ENCODE results near the gene ZSWIM5. TPM values are rescaled to one million over a fixed set of nuclear protein-coding genes. Genes with fewer than 3 reads are reported as not detected.
"Not testable (repeated sequence)": the region's sequence is repeated elsewhere in the genome, so short reads cannot be mapped to it uniquely, and the experiment has no call there.

ZSWIM5 gene
- total RNA-seq, 3 donors from 2014 or later, result 1.6 to 4.5 (median 3.3) TPM

DNA sequence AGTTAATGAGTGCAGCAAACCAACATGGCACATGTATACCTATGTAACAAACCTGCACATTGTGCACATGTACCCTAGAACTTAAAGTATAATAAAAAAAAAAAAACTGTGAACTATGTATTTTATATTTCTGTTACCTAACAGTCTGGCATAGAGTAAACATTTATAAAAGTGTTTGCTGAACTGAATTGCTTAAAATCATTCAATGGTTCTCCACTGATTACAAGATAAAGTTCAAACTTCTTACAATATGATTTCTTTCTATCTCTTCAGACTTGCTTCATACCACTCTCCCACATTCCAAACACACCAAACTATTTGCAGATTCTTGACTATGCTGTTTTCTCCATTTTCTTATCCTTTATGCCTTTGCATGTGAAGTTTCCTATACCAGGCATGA, 104.5 kb downstream of the ZSWIM5 start:
- DNase-seq (ENCODE audit: low spot score in 2 of 2), result no peak
- TF ChIP-seq, protein P1, sequence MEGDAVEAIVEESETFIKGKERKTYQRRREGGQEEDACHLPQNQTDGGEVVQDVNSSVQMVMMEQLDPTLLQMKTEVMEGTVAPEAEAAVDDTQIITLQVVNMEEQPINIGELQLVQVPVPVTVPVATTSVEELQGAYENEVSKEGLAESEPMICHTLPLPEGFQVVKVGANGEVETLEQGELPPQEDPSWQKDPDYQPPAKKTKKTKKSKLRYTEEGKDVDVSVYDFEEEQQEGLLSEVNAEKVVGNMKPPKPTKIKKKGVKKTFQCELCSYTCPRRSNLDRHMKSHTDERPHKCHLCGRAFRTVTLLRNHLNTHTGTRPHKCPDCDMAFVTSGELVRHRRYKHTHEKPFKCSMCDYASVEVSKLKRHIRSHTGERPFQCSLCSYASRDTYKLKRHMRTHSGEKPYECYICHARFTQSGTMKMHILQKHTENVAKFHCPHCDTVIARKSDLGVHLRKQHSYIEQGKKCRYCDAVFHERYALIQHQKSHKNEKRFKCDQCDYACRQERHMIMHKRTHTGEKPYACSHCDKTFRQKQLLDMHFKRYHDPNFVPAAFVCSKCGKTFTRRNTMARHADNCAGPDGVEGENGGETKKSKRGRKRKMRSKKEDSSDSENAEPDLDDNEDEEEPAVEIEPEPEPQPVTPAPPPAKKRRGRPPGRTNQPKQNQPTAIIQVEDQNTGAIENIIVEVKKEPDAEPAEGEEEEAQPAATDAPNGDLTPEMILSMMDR (IDR thresholded peaks at IDR 0.05), result no peak
- TF ChIP-seq POLR2A (IDR thresholded peaks at IDR 0.05), result no peak
- no peak for TF ChIP-seq POLR2AphosphoS5 (IDR thresholded peaks at IDR 0.05)
- Histone ChIP-seq H3K36me3 (no peaks in the 10 kb centered on the region), H3K27me3 (no peaks in the 10 kb centered on the region), H3K27ac (no peak overlapping the region), H3K9me3 (no peaks in the 10 kb centered on the region), H3K4me1 (no peaks in the 10 kb centered on the region), H3K4me3 (no peak overlapping the region)
- intact Hi-C loops (cut with DNase I; ENCODE audit: low total_unique reads), result no loop called here

DNA sequence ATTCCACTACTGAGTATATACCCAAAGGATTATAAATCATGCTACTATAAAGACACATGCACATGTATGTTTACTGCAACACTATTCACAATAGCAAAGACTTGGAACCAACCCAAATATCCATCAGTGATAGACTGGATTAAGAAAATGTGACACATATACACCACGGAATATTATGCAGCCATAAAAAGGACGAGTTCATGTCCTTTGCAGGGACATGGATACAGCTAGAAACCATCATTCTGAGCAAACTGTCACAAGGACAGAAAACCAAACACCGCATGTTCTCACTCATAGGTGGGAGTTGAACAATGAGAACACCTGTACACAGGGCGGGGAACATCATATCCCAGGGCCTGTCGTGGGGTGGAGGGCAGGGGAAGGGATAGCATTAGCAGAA, 104.9 kb downstream of the ZSWIM5 start:
- H3K9me3 ChIP-seq; H3K36me3 ChIP-seq; H3K27me3 ChIP-seq; intact Hi-C loops (cut with DNase I; ENCODE audit: low total_unique reads); H3K4me3 ChIP-seq; H3K4me1 ChIP-seq; H3K27ac ChIP-seq; DNase-seq (ENCODE audit: low spot score in 2 of 2): not testable (repeated sequence)

DNA sequence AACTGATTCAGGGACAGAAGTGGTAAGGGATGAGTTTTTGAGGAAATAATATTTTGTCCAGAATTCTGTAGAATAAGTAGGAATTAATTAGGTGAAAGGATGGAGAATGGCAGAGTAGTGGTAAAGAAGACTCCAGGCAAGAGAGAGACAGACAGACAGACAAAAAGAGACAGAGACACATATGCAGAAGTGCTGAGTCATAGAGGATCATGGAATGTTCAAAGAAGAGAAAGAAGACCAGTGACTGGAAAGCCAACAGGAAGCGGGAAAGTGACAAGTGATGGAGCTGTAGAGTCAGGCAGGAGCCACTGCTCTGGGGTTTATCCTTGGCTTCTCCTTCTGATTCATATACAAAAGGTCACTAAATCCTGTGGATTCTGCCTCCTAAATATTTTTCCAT, 108.5 kb downstream of the ZSWIM5 start:
- TF ChIP-seq POLR2A (IDR thresholded peaks at IDR 0.05), result no peak
- TF ChIP-seq POLR2AphosphoS5 (IDR thresholded peaks at IDR 0.05), result no peak
- TF ChIP-seq, protein P1 (IDR thresholded peaks at IDR 0.05), result no peak
- DNase-seq (ENCODE audit: low spot score in 2 of 2), result no peak
- intact Hi-C loops (cut with DNase I; ENCODE audit: low total_unique reads), result no loop called here

DNA sequence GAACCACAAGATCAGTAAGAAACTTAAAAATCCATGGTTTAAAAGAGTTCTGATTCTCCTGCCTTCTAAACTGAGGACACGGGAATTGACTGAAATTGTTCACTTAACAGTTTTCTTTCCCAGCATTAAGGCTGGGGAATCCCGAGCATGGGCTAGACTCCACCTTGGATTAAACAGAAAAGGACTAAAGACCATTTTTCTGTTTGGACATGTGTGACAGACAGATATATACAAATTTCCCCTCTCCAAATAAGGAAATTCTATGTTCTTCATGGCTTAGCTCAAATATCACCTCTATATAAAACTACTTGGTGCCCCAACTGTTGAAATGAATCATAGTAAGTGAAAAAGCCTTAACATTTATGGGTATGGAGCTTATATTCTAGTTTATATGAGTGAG, 109.3 kb downstream of the ZSWIM5 start:
- DNase-seq (ENCODE audit: low spot score in 2 of 2), result no peak
- H3K27me3 ChIP-seq, result no peaks in the 10 kb centered on the region
- H3K4me1 ChIP-seq, result no peaks in the 10 kb centered on the region
- no peak overlapping the region for H3K27ac ChIP-seq
- no peak overlapping the region for H3K4me3 ChIP-seq
- no peaks in the 10 kb centered on the region for H3K36me3 ChIP-seq
- H3K9me3 ChIP-seq, result no peaks in the 10 kb centered on the region
- intact Hi-C loops (cut with DNase I; ENCODE audit: low total_unique reads), result no loop called here
- TF ChIP-seq POLR2AphosphoS5 (IDR thresholded peaks at IDR 0.05) (no peak), POLR2A (IDR thresholded peaks at IDR 0.05) (no peak)
- TF ChIP-seq, protein P1 (IDR thresholded peaks at IDR 0.05), result no peak

More for the DNA sequence above, 108.5 kb downstream of the ZSWIM5 start:
- H3K27me3 ChIP-seq, result no peaks in the 10 kb centered on the region
- no peaks in the 10 kb centered on the region for H3K4me1 ChIP-seq
- no peaks in the 10 kb centered on the region for H3K36me3 ChIP-seq
- H3K27ac ChIP-seq, result no peak overlapping the region
- no peak overlapping the region for H3K4me3 ChIP-seq
- H3K9me3 ChIP-seq, result no peaks in the 10 kb centered on the region

DNA sequence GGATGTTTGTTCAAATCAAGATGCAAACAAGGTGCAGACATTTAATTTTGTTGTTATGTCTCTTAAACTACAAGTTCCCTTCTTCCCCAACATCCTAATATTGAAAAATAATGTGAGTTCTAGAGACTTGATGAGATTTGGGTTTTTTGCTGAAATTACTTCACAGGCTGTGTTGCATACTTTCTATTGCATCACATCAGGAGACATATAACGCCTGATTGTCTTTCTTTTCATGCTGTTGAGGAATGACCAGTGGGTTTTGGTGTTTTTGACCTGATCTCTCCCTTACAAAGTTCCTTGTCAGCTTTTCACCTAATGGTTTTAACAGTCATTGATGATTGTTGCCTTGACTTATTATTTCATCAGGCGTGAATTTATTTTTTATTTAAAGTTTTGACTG, 111.0 kb downstream of the ZSWIM5 start:
- H3K27ac ChIP-seq, result no peak overlapping the region
- H3K9me3 ChIP-seq, result no peaks in the 10 kb centered on the region
- no peak overlapping the region for H3K4me3 ChIP-seq
- H3K27me3 ChIP-seq, result no peaks in the 10 kb centered on the region
- intact Hi-C loops (cut with DNase I; ENCODE audit: low total_unique reads), result no loop called here
- H3K4me1 ChIP-seq, result no peaks in the 10 kb centered on the region
- H3K36me3 ChIP-seq, result no peaks in the 10 kb centered on the region
- DNase-seq (ENCODE audit: low spot score in 2 of 2), result no peak
- TF ChIP-seq POLR2A (IDR thresholded peaks at IDR 0.05) (no peak), POLR2AphosphoS5 (IDR thresholded peaks at IDR 0.05) (no peak)
- TF ChIP-seq, protein P1 (IDR thresholded peaks at IDR 0.05), result no peak

DNA sequence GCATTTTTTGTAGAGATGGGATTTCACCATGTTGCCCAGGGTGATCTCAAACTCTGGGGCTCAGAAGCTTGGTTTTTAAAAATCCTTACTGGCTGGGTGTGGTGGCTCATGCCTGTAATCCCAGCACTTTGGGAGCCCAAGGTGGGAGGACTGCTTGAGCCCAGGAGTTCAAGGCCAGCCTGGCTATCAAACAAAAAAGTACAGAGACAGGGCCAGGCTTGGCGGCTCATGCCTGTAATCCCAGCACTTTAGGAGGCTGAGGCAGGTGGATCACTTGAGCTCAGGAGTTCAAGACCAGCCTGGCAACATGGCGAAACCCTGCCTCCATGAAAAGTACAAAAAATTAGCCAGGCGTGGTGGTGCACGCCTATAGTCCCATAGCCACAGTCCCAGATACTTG, 112.0 kb downstream of the ZSWIM5 start:
- H3K27me3 ChIP-seq; DNase-seq (ENCODE audit: low spot score in 2 of 2); H3K9me3 ChIP-seq; H3K27ac ChIP-seq; H3K4me3 ChIP-seq; intact Hi-C loops (cut with DNase I; ENCODE audit: low total_unique reads); H3K36me3 ChIP-seq; H3K4me1 ChIP-seq: not testable (repeated sequence)

All from breast epithelium (tissue), 4 donors.